ENCODE results near the gene DPEP1.

The DPEP1 gene

DNA sequence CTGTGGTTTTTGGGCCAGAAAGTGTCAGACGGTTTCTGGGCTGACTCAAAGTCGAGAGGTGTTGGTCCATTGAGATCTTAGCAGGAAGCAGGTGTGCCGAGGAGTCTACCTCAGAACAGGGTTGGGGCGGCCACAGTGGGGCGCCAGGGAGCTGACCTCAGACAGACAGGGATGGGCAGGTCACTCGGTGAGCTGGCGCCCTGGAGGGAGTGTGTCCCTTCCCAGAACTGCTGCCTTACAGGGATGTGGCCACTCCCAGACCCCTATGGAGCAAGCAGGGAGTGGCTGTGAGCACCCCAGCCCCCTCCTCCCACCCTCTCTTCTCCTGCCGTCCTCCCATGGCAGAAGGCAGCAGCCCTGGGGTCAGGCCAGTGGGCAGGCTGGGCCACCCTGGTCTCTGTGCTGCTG, 14.0 kb upstream of the DPEP1 start:
- Histone ChIP-seq H3K27me3 (ENCODE audit: insufficient read depth, low read length) (no peaks in the 10 kb centered on the region), H3K36me3 (ENCODE audit: insufficient read depth, low read length) (no peaks in the 10 kb centered on the region), H2AFZ (ENCODE audit: low read depth, low read length) (peak overlapping the region; percentile 12), H3K9me3 (ENCODE audit: low read length) (peaks cover 2% of the 10 kb centered on the region), H3K4me3 (ENCODE audit: low read length) (no peak overlapping the region), H3K4me1 (ENCODE audit: insufficient read depth, low read length) (peaks cover 30% of the 10 kb centered on the region)

DNA sequence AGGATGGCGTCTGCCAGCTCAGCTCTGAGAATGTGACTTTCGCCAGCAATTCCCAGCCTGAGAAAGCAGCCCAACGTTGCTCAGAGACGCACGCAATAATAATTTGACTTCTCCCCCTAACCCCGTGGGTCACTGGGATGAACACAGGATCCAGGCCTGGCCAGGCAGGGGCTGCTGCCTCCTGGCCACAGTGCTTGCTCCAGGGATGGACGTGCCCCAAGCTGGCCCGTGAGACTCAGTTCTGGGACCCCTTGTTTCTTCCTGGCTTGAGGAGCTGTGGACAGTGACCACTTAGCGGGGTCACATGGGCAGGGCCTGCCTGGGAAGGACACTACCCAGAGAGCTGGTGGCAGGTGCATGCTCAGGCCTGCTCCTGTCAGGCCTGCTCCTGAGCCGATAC, 13.5 kb upstream of the DPEP1 start:
- no peaks in the 10 kb centered on the region for H3K27me3 ChIP-seq (ENCODE audit: insufficient read depth, low read length)
- peak overlapping the region; percentile 12 for H2AFZ ChIP-seq (ENCODE audit: low read depth, low read length)
- H3K36me3 ChIP-seq (ENCODE audit: insufficient read depth, low read length) = no peaks in the 10 kb centered on the region
- peaks cover 2% of the 10 kb centered on the region for H3K9me3 ChIP-seq (ENCODE audit: low read length)
- peaks cover 30% of the 10 kb centered on the region for H3K4me1 ChIP-seq (ENCODE audit: insufficient read depth, low read length)
- no peak overlapping the region for H3K4me3 ChIP-seq (ENCODE audit: low read length)

DNA sequence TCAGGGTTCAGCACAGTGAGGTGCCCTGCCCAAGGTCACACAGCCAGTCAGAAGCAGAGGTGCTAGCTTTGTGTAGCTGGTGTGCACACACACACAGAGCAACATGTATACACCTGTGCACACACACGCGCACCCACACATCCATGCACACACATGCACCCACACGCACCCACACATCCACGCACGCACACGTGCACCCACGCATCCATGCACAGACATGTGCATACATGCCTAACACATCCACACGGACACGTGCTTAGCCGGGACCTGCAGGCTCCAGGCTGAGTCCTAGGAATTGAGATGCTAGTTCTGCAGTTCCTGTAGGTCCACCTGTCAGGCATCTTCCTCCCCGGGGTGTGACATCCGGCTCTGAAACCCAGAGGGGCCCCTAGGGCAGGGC, 13.0 kb upstream of the DPEP1 start:
- H3K36me3 ChIP-seq (ENCODE audit: insufficient read depth, low read length) = no peaks in the 10 kb centered on the region

DNA sequence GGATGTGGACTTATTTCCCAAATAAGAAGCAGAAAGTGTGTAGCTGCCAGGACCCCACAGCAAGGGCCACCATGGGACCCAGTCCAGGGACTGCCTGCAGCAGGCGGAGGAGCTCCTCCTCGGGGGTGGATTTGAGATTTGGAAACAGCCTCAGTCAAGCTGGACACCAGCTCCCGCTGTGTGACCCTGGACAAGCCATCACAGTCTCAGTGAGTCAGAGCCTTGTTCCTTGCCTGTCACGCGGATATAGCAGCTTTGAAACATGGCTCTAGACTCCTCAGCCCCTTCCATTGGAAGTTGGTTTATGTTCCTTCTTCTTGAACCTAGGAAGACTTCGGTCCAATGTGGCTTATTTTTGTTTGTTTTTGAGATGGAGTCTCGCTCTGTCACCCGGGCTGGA, 12.5 kb upstream of the DPEP1 start:
- Histone ChIP-seq H3K27me3 (ENCODE audit: insufficient read depth, low read length) (no peaks in the 10 kb centered on the region), H3K4me1 (ENCODE audit: insufficient read depth, low read length) (peaks cover 30% of the 10 kb centered on the region), H2AFZ (ENCODE audit: low read depth, low read length) (no peak overlapping the region), H3K36me3 (ENCODE audit: insufficient read depth, low read length) (no peaks in the 10 kb centered on the region), H3K4me3 (ENCODE audit: low read length) (no peak overlapping the region), H3K9me3 (ENCODE audit: low read length) (no peaks in the 10 kb centered on the region)

More for the DNA sequence above, 13.0 kb upstream of the DPEP1 start:
- no peak overlapping the region for H3K4me3 ChIP-seq (ENCODE audit: low read length)
- H3K4me1 ChIP-seq (ENCODE audit: insufficient read depth, low read length) = peaks cover 30% of the 10 kb centered on the region
- no peaks in the 10 kb centered on the region for H3K27me3 ChIP-seq (ENCODE audit: insufficient read depth, low read length)
- H2AFZ ChIP-seq (ENCODE audit: low read depth, low read length) = no peak overlapping the region
- no peaks in the 10 kb centered on the region for H3K9me3 ChIP-seq (ENCODE audit: low read length)

DNA sequence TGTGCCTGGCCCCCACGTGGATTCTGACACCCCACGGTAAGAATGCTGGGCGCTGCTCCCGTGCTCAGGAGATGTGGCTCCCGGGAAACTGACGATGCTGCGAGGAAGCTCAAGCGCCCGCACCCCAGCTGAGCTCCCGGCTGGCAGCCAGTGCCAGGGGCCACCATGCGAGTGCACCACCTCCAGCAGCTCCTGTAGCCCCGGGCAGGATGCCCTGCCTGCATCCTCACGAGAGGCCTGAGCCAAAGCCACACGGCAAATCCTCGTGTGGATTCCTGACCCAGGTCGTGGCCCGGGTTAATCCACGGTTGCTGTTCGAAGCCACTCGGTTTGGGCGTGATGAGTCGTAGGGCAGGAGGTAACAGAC, 11.6 kb upstream of the DPEP1 start:
- Histone ChIP-seq H3K4me1 (ENCODE audit: insufficient read depth, low read length) (peaks cover 30% of the 10 kb centered on the region), H3K36me3 (ENCODE audit: insufficient read depth, low read length) (no peaks in the 10 kb centered on the region), H3K9me3 (ENCODE audit: low read length) (no peaks in the 10 kb centered on the region), H2AFZ (ENCODE audit: low read depth, low read length) (no peak overlapping the region), H3K4me3 (ENCODE audit: low read length) (no peak overlapping the region), H3K27me3 (ENCODE audit: insufficient read depth, low read length) (no peaks in the 10 kb centered on the region)

DNA sequence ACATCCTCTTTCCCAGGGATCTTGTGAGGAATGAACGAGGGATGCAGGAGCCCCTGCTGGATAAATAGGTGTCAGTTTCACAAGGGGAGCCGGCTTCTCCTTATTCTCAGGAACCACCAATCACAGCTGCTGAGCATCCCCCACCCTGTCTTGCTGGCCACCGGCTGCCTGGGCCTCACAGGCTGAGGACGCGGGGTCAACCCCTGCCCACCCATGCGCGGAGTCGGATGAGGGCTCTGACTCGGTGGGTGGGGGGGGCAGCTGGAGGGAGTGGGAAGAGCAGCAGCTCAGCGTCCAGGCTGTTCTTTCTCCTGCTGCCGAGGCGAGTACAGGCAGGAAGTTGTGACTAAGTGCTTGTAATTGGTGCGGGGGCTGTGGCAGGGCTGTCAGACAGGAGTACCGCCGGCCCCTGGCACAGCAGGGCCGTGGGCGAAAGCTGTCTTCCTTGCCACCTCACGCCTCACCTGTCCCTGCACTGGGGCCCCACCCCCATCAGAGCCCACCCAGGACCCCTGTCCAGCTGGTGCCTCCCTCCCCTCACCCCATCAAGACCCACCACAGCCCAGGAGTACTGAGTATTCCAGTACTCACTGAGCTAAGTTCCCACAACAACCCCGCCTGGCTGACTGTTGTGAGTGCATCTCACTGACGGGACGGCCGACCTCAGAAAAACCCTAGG, 11.0 kb upstream of the DPEP1 start:
- peaks cover 30% of the 10 kb centered on the region for H3K4me1 ChIP-seq (ENCODE audit: insufficient read depth, low read length)
- no peak overlapping the region for H3K4me3 ChIP-seq (ENCODE audit: low read length)
- no peaks in the 10 kb centered on the region for H3K27me3 ChIP-seq (ENCODE audit: insufficient read depth, low read length)

DNA sequence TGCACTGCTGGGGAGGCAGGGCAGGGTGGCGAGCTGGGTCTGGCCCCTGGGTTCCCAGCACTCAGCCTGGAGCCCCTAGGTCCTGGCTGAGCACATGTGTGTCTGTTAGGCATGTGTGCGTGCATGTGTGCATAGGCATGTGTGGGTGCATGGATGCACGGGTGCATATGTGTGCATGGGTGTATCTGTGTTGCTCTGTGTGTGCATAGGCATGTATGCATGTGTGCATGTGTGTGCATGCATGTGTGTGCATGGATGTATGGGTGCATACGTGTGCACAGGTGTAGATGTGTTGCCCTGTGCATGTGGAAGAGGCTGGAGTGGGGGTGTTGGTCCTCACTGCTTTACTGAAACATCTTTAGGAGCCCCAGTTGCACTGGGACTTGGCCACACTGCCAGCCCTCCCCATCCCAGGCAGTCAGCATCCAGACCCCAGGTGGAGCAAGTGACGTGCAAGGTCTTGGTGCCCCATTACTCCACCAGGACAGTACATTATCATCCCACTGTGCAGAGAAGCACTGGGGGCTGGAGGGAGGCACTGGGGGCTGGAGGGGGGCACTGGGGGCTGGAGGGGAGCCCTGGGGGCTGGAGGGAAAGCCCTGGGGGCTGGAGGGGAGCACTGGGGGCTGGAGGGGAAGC, 10.4 kb upstream of the DPEP1 start:
- Histone ChIP-seq H3K9me3 (ENCODE audit: low read length) (no peaks in the 10 kb centered on the region), H3K27me3 (ENCODE audit: insufficient read depth, low read length) (no peaks in the 10 kb centered on the region), H3K4me3 (ENCODE audit: low read length) (no peak overlapping the region), H2AFZ (ENCODE audit: low read depth, low read length) (no peak overlapping the region), H3K36me3 (ENCODE audit: insufficient read depth, low read length) (no peaks in the 10 kb centered on the region), H3K4me1 (ENCODE audit: insufficient read depth, low read length) (peaks cover 30% of the 10 kb centered on the region)

More for the DNA sequence above, 11.0 kb upstream of the DPEP1 start:
- Histone ChIP-seq H3K36me3 (ENCODE audit: insufficient read depth, low read length) (no peaks in the 10 kb centered on the region), H3K9me3 (ENCODE audit: low read length) (no peaks in the 10 kb centered on the region), H2AFZ (ENCODE audit: low read depth, low read length) (no peak overlapping the region)

DNA sequence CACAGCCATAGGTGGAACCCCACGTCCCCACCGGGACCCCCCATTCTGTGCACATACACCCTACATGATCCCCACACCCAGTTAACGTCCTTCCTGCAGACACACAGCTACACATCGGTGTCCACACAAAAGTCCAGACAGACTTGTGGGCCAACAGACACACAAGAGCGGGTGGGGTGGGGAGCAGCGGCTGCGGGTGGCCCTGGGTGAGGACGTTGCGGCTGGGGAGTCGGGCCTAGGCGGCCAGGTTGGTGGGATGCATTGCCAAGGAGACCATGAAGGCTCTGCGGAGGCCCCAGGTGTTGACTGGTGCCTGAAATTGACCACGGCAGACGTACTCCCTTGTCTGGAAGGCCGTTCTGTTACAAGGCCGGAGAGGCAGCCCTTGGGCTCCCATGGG, 8.7 kb upstream of the DPEP1 start:
- H3K4me3 ChIP-seq (ENCODE audit: low read length) = no peak overlapping the region
- no peak overlapping the region for H2AFZ ChIP-seq (ENCODE audit: low read depth, low read length)
- no peaks in the 10 kb centered on the region for H3K36me3 ChIP-seq (ENCODE audit: insufficient read depth, low read length)
- no peaks in the 10 kb centered on the region for H3K9me3 ChIP-seq (ENCODE audit: low read length)
- H3K4me1 ChIP-seq (ENCODE audit: insufficient read depth, low read length) = peaks cover 20% of the 10 kb centered on the region
- H3K27me3 ChIP-seq (ENCODE audit: insufficient read depth, low read length) = no peaks in the 10 kb centered on the region

DNA sequence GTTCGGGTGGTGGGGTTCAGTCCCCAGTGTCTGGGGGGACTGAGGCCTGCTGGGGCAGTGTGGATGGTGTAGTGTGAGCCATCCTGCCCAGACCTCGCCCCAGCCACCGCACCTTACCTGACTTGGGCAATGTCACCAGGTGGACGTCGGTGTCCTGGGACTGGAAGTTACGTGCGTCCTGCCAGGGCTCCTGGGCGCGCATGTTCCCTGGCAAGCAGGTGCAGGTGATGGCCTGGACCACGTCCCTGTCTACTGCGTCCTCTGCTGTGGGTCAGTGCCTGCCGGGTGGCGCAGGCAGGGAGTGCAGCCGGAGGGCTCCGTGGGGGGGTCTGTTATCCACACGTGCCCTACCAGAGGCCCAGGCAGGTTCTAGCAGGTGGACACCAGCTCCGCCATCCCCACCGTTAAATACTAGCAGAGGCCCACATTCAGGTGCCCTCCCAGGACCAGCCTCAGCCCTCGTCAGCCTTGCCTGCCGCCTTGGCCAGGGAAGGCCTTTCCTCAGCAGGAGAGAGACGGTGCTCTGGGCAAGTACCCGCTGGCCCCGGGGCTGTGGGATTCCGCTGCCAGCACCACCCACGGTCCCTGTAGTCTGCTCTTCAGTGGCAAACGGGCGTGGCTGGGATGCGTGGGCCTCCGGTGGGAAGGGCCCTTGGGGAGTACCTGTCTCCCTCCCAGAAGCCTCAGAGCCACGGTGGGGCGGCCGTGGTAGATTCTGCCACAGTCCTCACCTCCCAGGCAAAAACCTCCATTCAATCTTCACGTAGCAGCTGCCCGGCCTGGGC, 8.1 kb upstream of the DPEP1 start:
- Histone ChIP-seq H2AFZ (ENCODE audit: low read depth, low read length) (no peak overlapping the region), H3K9me3 (ENCODE audit: low read length) (no peaks in the 10 kb centered on the region), H3K27me3 (ENCODE audit: insufficient read depth, low read length) (no peaks in the 10 kb centered on the region), H3K4me3 (ENCODE audit: low read length) (no peak overlapping the region), H3K36me3 (ENCODE audit: insufficient read depth, low read length) (no peaks in the 10 kb centered on the region), H3K4me1 (ENCODE audit: insufficient read depth, low read length) (peaks cover 15% of the 10 kb centered on the region)

DNA sequence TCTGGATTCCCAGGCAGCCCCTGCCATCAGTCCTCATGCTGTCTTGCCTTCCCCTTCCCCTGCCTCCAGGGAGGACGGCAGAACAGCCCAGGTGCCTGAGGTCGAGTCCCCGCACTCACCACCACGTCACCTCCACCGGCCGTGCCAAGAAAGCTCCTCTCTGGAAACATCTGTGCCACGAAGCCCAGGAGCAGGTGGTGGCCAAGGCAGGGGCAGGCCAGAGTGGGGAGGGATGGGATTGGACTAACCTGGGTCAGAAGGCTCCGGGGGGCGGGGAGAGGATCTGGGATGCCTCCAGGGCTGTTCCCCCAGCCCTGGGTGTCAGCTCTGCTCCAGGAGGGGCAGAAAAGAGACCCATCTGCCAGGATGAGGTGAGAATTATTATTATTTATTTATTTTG, 7.4 kb upstream of the DPEP1 start:
- no peak overlapping the region for H2AFZ ChIP-seq (ENCODE audit: low read depth, low read length)
- no peaks in the 10 kb centered on the region for H3K9me3 ChIP-seq (ENCODE audit: low read length)
- no peak overlapping the region for H3K4me3 ChIP-seq (ENCODE audit: low read length)
- no peaks in the 10 kb centered on the region for H3K36me3 ChIP-seq (ENCODE audit: insufficient read depth, low read length)
- no peaks in the 10 kb centered on the region for H3K27me3 ChIP-seq (ENCODE audit: insufficient read depth, low read length)
- peaks cover 15% of the 10 kb centered on the region for H3K4me1 ChIP-seq (ENCODE audit: insufficient read depth, low read length)

DNA sequence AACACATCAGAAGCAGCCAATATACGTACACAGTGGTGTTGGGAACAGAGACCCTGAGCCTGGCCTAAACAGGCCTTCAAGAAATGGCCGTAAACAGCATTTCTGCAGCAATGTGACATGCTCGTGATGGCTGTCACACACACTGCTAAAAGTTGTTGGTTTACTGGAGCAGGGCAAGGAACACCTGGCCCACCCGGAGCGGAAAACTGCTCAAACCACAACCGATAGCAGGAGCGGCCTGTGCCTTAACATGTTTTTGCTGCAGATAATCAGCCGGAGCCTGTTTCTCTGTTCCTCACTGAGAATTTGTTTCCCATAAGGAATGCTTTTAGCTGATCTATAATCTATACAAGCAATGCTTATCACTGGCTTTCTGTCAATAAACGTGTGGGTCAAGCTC, 6.0 kb upstream of the DPEP1 start:
- Histone ChIP-seq H3K36me3 (ENCODE audit: insufficient read depth, low read length) (no peaks in the 10 kb centered on the region), H3K27me3 (ENCODE audit: insufficient read depth, low read length) (no peaks in the 10 kb centered on the region), H3K9me3 (ENCODE audit: low read length) (no peaks in the 10 kb centered on the region), H2AFZ (ENCODE audit: low read depth, low read length) (no peak overlapping the region), H3K4me1 (ENCODE audit: insufficient read depth, low read length) (peaks cover 8% of the 10 kb centered on the region), H3K4me3 (ENCODE audit: low read length) (no peak overlapping the region)

DNA sequence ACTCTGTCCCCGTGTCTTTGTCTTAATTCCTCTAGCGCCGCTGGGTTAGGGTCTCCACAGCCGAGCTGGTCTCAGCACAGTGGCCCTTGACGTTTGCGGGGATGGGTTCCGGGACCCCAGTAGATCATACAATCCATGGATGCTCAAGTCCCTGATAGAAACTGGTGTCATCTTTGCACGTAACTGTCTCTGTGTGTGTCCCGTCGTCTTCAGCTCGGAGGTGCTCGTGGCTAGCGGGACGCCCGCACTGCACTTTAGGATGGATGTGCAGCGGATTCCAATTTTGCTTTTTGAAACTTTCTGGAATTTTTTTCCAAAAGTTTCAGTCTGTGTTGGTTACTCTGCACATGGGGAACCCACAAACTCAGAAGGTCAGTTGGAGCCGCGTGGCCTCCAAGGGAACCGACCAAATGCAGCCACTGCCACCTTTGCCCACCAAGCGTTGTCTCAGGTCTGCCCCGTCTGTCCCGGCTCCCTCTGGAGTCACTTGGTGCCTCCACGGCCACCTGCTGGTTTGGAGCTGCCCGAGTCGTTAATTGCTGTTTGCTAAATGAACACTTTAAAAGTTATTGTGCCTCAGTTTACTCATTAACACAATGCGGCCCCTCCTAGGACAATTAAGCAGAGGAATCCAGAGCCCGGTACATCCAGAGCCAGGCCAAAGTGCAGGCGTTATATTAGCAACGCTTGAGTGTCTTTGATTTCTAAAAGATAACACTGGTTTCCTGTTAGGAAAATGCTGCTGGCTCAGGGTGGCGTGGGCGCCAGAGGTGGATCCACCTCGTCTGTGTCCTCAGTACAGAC, 5.3 kb upstream of the DPEP1 start:
- no peak overlapping the region for H3K4me3 ChIP-seq (ENCODE audit: low read length)
- H3K9me3 ChIP-seq (ENCODE audit: low read length) = no peaks in the 10 kb centered on the region
- no peaks in the 10 kb centered on the region for H3K27me3 ChIP-seq (ENCODE audit: insufficient read depth, low read length)
- H2AFZ ChIP-seq (ENCODE audit: low read depth, low read length) = no peak overlapping the region
- H3K36me3 ChIP-seq (ENCODE audit: insufficient read depth, low read length) = no peaks in the 10 kb centered on the region
- peaks cover 5% of the 10 kb centered on the region for H3K4me1 ChIP-seq (ENCODE audit: insufficient read depth, low read length)

DNA sequence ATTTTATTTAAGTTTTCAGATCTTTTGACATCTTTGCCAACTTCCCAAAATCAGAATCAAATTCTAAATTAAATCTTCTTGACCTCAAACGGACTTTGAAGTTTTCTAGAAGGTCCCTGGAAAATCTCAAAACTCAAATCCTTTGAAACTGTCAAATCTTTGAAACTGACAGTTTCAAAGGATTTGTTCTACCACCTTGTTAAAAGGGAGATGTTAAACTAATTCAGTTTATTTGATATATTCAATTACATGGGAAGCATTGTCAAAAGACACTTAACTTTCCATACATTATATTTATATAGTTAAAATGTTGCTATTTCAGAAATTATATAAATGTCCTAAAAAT, 3.4 kb upstream of the DPEP1 start:
- Histone ChIP-seq H2AFZ (ENCODE audit: low read depth, low read length) (no peak overlapping the region), H3K4me1 (ENCODE audit: insufficient read depth, low read length) (peaks cover 8% of the 10 kb centered on the region), H3K27me3 (ENCODE audit: insufficient read depth, low read length) (no peaks in the 10 kb centered on the region), H3K9me3 (ENCODE audit: low read length) (no peaks in the 10 kb centered on the region), H3K36me3 (ENCODE audit: insufficient read depth, low read length) (no peaks in the 10 kb centered on the region), H3K4me3 (ENCODE audit: low read length) (no peak overlapping the region)
